Measurements from ENCODE around the gene PRICKLE4.

PRICKLE4 gene, protein sequence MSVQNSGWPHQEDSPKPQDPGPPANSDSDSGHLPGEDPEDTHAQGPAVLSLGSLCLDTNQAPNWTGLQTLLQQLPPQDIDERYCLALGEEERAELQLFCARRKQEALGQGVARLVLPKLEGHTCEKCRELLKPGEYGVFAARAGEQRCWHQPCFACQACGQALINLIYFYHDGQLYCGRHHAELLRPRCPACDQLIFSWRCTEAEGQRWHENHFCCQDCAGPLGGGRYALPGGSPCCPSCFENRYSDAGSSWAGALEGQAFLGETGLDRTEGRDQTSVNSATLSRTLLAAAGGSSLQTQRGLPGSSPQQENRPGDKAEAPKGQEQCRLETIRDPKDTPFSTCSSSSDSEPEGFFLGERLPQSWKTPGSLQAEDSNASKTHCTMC
- total RNA-seq = 0 reads per million in 3 experiments

DNA sequence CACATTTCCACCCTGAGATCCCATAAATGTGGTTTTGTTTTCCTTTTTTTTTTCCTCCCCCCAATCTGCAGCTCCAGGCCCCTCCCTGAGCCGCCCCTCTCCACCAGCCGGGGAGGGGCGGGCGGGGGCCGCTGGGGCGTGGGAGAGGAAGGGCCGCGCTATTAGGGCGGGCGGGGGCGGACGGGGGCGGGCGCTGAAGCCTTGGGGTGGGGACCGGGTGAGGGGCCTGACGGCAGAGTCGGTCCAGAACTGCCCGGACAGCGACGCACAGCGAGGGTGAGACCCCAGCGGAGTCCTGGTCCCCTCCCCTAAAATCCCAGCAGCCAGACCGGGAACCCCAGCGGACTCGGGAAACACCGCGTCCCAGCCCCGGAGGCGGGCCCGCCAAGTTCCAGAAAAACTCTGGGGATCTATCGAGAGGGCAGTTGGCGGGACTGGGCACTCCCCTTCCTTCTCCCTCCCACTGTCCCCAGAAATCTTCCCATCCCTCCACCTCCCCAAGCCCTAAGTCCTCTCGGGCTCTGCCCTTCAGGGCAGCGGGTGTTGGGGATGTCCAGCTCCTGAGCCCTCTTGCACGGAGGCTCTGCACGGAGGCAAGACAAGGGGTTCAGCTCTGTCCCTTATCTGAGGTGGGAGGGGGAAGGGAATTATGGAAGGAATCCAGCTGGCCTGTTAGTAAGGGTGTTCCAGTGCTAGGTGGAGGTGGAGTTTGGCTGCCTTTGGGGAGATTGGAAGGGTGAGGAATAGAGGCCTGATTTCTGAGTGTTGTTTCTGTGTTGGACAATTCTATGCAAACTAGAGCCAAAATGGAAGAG lies at the start of gene PRICKLE4:
Gene PRICKLE4, plus strand, starts transcription at position 232 of the 815 bp plus-strand sequence. CDS start 2,692 bp downstream, outside the sequence.
- no peak for DNase-seq

GRCh38 chr6:41731561-41732086 lies 49.0 kb upstream of the PRICKLE4 start:
- no peak for DNase-seq

DNA sequence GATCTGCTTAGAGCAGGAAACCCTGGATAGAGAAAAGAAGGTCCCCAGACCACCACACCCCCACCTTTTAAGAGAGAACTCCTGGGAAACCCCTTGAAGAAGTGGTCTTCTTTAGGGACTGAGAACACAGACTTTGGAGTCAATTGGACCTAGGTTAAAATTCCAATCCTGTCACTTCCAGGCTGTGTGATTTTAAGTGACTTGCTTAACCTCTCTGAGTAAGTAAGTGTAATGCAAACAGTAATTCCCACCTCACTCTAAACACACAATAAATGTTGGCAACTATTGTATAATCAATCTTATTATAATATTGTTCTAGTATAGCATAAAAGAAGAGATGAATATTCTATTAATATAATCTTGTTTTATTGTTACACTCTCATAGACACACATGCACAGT lies 48.4 kb upstream of the PRICKLE4 start:
- DNase-seq = no peak

- DNase-seq = peak; percentile 78
Measured at GRCh38 chr6:41732591-41733359, 47.8 kb upstream of the PRICKLE4 start.

GRCh38 chr6:41733360-41733706 lies 47.2 kb upstream of the PRICKLE4 start:
- no peak for DNase-seq

GRCh38 chr6:41733707-41734665 lies 46.6 kb upstream of the PRICKLE4 start:
- DNase-seq = peak; percentile 70

DNA sequence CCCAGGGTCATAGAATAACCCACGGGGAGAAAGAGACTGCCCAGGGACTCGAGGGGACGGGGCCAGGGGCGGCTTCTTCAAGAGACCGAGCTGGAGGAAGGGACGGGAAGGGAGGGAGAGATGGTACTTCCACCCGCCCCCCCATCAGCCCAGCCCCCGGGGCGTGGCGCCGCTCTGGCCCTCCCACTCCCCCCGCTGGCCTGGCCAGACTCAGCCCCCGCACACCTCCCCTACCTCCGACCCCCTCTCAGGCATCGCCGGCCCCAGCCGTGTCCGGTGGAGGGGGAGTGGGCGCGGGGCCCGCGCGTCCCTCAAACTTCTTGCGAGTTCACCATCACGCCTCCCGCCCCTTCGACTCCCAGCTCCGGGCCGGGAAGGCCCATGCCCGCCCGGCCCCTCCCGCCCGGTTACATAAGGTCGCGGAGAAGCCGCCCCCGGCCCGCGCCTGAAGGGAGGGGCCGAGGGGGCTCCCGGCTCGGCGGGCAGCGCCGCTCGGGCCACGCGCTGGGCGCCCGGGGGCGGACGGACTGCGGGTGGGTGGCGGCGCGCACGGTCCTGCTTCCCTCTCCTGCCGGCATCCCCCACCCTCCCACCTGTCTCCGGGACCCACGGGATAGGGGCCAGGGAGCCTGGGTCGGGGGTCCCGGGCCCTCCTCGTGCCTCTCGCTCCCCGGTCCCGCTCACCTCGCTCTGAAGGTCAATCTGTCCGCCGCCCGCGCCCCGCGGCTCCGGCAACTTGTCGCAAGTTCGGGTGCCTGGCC lies 45.7 kb upstream of the PRICKLE4 start:
- peak; percentile 62 for DNase-seq

GRCh38 chr6:41735427-41736185 lies 45.0 kb upstream of the PRICKLE4 start, which contains the start of gene TFEB:
TFEB (minus strand) TSS chr6:41735608; CDS start chr6:41691213, 44,395 bp downstream.
- DNase-seq = peak; percentile 91

GRCh38 chr6:41736186-41736733 lies 44.3 kb upstream of the PRICKLE4 start:
- DNase-seq = no peak

DNA sequence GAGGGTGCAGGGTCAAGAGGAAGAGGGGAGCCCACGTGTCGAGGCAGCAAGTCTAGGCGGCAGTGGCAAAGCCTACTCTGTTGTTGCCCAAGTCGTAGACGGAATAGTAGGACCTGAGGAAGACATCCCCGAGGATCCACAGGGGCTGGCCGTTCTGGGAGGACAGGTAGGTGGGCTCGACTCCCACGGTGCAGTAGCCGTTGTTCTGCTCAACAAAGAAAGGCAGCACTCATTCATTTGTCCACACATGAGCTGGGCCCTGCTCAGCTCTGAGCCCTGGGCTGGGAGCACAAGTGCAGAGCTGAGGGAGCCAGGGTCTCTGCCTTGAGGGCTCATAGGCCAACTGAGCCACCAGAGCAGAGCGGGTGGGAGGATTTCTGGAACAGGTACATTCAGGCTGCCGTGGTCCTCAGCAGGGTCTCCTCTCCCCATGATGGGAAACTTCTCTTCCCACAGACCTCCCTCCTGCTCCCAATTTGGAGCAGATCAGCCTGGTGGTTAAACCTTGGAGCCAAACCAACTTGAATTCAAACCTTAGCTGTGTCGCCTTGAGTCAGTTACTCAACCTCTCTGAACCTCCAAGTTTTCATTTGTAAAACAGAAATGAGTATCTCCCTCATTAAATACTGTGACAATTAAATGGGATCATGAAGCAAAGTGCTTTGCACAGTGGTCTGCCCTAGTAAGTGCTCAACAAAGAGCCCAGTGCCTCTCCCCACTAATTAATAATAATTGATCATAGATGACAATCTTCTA lies 43.6 kb upstream of the PRICKLE4 start:
- DNase-seq = no peak

DNA sequence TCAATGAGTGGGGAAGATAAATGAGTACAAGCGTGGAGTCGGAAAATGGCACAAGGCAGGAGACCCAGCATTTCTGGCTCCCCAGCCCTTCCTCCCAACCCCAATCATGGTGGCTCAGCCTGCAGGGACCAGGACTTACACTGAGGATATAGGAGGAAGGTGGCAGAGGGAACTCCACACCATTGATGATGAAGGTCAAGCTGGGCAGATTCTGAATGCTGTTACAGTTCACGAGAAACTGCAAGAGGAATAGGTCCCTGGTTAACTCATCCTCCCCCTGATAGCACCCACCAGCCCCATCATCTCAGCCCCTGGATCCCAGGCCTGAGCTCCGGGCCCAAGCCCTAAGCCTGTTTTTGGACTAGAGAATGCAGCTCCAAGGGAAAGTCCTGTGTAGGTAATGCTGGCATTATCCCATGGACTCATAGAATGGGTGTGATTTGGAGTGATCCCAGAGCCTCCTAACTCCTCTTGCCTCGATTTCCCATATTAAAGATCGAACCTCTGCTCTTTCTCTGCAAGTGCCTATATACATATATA lies 42.9 kb upstream of the PRICKLE4 start:
- DNase-seq = no peak

DNA sequence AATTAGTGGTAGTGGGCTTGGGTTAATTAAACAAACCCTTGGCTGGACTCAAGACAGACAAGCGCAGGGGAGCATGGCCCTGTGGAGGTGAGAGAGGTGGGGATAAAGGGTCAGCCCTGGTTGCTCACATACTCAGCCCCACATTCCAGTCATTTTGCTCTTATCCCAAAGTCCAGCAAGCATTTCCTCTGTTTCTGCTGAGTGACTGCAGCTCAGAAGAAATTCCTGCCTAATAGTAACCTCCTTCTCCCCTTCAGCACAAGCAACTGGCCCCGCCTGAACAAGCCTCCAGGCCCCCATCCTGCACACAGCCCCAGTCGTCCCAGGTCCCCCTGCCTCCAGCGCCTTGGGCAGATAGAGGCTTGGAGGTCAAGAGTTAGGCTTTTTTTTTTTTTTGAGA lies 41.5 kb upstream of the PRICKLE4 start:
- no peak for DNase-seq

DNA sequence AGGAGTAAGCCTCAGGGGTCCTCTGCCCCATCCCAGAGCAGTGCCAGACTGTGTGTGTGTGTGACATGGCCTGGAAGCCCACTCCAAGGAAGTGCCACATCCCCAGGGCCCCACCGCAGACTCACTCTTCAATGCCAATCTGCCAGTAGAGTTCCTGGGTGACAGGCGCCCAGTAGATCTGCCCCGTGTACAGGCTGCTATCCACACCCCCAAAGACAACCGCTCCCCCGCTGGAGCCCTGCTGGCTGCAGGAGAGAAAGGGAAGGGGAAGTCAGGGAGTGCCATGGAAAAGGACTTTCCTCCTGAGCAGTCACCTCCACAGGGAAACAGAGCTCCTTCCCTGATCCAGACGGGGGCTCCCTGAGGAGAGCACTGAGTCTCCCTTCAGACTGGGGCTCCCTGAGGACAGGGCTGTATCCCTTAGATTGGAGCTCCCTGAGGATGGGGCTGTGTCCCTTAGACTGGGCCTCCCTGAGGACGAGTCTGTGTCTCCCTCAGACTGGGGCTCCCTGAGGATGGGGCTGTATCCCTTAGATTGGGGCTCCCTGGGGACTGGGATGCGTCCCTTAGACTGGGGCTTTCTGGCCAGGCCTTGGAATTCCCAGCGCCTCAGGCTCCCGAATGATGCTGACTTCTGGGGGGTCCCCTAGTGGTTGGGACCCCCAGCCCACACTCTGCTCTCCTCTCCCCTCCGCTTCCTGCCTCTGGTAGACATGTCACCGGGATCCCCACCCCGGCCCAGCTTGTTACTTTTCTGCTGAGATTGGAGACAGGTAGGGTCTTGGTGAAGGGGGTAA lies 40.0 kb upstream of the PRICKLE4 start:
- no peak for DNase-seq

DNA sequence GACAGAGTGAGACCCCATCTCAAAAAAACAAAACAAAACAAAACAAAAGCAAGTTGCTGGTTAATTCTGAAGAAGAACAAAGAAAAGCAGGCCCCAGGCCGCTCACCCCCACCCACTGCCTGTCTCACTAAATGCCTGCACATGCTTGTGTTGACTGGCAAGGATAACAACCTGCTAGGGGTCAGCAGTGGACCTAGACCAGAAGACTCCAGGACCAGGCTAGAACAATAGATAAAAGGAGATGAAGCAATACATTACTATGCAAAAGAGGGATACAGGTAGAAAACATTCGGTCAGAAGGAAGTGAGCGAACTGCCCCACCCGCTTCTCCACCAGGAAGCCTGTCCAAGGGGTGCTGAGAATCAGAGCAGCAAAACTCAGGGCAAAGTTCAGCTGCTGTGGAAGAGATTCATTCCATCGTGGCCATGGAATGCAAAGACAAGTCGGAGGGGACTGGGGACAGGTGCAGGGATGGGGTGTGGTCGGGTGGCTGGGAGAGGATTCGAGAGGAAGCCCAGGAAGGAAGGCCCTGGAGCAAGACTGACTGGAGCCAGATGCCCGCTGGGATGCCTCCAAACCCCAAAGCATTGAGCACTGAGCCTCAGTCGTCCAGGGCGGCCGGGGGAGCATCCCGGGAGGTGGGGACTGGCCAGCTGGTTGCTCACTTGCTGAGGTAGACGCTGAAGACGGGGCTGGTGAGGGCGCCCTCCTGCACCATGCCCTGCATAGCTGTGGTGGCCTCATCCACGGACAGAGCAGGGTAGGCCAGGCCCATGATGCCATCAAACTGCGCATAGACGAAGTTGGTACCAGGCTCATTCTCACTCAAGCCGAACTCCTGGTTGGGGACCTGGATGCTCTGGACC lies 38.7 kb upstream of the PRICKLE4 start:
- DNase-seq = no peak

GRCh38 chr6:41743406-41744235 lies 37.0 kb upstream of the PRICKLE4 start:
- DNase-seq = no peak

All from central memory CD4-positive, alpha-beta T cell (primary cell).